CD1c-positive myeloid dendritic cell (primary cell): ENCODE measurements around the gene TBC1D20.

ENCODE experiments used
- DNase-seq: peaks from one replicate; pipeline ENCODE4 v3.0.0-alpha.2; 2016; ENCODE audit errors: extremely low spot score

TBC1D20 gene

DNA sequence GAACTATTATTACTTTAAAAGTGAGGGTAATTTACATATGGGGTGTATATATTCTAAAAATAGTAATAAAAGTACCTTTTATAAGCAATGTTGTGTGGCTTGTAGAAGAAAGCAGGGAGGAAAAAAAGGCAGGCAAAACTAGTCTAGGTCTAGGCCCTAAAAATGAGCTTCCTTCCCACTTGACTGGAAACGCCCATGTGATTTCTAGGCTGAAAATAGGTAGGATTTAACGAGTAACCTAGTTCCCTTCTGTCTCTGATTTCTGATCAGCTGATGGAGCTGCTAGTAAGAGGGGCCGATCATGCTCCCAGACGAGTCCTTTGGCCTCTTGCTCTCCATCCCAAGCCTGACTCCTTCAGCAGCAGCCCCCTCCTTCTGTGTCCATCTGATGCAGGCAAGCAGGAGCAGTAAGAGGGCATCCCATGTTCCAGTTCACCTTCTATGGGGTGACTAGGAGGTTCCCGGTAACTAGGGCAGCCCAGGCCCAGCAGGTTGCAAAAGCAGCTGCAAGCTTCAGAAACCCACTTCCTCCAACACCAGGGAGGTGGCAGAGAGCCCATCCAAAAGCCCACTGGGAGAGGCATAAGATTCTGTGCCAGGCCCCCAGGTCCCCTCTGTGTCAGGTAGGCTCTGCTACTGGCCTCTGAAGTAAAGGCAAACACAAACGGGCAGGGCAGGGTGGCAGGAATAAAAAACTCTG, 24.4 kb downstream of the TBC1D20 start:
- DNase-seq, result no peak

DNA sequence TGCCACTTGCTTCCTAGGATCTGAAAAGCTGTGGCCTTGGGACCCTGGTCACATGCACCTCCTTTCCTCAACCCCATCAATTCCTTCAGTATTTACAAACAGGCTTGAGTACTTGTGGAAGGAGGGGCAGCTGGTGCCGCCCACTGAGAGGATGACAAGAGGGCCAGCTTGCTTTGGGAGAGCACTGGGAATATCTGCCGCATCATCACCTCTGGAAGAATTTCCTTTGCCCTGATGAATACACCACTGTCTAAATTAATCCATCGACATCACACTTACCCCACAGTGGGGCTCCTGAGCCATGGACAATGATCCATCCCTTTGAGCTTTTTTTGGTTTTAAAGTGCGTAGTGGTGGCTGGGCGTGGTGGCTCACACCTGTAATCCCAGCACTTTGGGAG, 25.9 kb downstream of the TBC1D20 start:
- no peak for DNase-seq

DNA sequence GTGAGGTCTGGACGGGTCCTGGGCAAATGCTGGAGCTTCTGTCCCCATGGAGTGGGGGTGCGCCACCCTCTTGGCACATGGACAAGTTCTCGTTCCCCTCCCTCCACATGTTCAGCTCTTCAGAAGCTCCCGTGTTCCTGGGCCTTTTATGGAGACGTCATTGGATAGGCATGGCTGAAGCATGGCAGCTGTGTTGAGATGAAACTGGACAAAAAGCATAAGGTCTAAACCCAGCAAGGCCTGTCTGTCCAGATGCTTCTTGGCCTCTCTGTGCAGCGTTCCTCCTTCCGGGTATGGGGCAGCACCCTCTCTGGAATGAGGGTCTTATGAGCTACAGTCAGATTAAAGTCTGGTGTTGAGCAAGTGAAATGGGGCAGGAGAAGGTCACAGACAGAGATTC, 26.8 kb downstream of the TBC1D20 start:
- no peak for DNase-seq

GRCh38 chr20:434661-435419, 27.5 kb downstream of the TBC1D20 start:
- DNase-seq, result no peak

DNA sequence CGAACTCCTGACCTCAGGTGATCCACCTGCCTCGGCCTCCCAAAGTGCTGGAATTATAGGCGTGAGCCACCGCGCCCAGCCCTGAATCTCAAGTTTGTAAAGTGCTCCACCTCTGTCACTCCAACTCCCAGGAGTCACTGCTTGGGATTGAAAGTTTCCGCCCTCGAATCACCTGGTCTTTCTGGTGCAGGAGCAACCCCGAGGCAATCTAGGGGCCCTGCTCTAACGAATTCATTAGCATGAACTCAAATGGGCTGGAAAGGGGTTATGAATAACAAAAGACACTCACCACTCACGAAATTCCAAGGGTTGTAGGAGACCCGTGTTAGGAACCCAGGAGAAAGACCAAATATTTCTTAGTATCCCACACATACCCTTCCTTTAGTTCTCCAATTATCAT, 28.1 kb downstream of the TBC1D20 start:
- no peak for DNase-seq

DNA sequence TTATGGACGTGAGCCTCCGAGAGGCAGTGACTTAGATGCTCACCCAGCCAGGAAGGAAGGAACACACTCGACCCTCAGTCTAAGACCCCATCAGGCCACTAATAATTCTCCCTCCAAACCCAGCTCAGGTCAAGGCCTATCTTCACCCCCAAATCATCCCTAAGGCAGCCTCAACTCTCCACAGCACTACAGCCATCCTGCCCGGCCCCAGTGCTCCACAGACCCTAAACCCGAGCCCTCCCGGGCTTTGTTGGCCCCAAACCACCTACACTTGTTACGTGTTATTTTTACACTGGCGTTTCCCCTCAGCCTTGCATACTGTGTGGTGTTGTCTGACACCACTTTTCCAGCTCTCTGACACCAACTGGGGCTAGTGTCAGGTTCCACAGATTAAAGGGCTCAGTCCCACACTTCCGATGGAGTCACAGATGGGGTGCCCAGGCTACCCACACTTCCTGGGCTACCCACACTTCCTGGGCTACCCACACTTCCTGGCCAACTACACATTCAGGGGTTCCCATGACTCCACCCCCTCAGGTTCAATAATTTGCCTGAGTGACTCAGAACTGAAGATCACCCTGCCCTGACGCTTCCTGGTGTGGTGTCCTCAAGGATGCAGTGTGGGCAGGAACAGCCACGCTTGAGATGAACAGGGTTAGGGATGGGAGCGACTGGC, 28.9 kb downstream of the TBC1D20 start:
- DNase-seq, result peak; percentile 14

DNA sequence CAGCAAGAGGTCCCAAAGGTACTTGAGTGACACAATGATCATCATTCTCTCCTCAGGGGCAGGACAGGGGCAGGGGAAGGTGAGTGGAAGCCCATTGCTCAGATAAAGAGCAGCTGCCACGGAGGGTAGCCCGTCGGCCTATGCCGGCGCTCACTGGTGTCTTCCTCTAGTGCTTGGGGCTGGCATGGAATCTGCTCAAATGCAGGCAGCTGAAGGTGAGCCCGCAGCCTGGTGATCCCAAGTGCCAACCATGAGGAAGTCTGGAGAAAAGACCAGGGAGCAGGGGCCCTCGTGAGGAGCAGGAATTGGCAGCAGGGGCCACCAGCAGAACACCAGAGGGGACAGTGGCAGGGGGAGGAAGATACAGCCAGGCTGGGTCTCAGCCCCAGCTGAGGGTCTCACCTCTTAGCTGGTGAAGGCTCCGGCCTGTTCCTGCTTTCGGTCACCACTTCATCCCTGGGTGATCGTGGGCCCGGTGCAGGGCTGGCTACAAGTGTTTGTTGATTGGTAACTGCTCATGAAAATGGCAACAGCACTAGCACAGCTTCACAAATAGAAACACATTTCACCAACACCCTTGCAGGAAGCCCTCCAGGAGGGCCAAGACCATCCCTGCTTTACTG, 29.5 kb downstream of the TBC1D20 start:
- DNase-seq, result no peak

DNA sequence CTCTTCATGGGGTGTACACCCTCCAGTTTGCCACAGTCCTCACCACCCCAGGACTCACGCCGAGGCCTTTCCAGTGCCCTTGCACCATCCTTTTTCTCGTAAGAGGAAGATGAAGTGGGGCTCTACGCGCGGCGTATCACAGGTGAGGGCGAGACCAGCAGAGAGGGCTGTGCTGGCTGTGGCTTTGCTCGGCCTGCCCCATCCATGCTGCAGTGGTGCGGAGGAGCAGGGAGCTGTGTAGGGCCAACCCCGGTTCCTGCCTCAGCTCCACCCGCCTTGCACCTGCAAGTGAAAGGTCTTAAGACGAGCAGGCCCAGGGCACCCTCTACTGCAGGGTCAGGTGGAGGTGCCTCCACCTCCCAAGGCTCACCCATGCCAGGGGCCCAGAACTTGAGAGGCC, 30.1 kb downstream of the TBC1D20 start:
- DNase-seq, result no peak

DNA sequence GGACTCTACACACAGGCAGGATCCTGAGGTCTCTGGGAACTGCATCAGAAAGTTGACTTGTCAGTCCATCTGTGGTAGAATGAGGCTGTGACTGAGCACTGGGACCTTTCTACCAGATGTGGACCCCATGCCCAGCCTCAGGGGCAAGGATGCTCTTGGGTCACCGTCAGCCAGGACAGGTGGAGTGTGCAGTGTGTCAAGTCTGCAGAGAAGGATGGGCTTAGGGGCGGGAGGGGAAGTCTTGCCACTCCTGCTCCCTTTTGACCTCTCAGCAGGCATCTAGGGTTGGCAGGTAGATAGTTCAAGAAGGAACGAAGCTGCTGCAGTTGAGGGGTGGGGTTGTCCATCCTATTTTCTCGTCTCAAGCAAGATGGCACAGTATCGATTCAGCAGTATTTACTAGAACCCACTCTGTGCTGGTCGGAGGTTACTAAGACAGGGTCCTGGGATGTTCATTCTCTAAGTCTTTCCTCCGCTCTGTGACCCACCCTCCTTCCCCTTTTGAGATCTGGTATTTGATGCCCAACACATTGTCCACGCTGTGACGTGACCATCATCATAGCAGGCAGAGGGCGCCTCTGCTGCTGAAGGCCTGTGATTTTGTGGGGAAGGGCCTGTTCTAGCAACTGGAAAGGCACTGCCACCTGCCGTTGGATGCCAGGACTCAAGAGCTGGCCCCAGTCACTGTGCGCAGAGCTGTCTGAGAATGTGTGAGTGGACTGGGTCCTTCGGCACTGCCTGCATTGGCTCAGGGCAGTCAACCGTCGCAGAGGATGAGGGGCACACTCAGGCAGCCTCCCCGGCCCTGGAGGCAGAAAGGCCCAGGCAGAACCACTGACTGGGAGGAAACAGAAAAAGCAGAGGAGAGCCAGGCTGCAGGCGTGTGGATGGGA, 31.1 kb downstream of the TBC1D20 start:
- DNase-seq, result peak; percentile 41

DNA sequence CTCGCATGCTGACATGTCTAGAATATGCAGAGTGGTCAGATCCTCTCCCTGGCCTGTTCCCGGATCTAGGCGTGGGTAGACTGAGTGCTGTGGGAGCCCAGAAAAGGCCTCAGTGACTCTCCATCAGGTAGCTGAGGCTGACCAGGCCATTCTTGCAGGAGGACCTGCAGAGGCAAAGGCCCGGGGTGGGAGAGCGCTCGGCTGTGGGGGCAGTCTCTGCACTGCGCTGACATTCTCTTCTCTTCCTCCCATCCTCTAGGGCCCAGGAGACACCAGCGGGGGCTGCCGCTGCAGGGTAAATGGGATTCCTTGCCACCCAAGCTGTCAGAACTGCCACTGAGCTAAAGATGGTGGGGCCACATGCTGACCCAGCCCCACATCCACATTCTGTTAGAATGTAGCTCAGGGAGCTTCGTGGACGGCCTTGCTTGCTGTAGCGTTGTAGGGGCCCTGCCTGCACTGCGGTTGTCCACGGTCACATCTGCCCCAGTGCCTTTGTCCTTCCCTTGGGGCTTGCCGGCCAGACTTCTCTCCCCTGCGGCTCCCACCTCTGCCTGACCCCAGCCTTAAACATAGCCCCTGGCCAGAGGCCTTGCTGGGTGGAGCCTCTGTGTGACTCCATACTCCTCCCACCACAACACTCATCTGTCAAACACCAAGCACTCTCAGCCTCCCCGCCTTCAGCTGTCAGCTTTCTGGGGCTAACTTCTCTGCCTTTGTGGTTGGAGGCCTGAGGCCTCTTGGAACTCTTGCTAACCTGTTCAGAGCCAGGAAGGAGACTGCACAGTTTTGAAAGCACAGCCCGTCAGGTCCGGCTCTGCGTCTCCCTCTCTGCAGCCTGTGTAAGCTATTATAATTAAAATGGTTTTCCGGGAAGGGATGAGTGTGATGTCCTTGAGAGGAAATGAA, 32.0 kb downstream of the TBC1D20 start:
- no peak for DNase-seq

- DNase-seq, result no peak
Measured at GRCh38 chr20:428658-429200, 33.6 kb downstream of the TBC1D20 start.

DNA sequence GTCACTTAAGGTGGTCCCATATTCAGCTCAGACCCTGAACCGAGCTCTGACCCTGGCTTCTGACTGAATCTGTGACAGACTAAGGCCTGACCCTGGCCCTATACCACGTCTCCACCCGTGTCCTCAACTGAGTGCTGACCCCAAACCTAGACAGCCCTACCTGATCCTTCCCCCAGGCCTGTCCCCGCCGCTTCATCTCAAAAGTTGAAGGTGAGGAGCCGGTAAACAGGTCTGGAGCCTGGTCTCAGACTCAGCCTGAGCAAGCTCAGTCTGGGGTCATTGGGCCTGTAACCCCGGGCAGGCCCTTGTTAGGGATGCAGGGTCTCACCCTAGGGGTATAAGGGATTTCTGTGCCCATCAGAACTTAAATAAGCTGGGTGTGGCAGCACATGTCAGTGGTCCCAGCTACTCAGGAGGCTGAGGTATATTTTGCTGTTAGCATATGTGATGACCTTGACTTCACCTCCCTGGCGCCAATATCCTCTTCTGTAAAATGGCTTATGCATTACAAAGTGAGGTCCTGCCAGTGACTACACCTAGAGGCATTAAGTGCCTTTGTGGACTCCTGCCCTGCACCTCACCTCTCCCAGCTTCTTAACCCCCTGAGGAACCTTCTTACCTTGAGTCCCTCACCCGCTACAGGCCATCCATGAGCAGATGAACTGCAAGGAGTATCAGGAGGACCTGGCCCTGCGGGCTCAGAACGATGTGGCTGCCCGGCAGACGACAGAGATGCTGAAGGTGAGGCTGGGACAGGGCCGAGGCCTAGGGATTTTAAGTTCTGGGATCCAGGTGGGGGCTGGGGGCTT, 34.3 kb downstream of the TBC1D20 start:
- DNase-seq, result no peak

- DNase-seq, result no peak
Measured at GRCh38 chr20:427401-427800, 34.9 kb downstream of the TBC1D20 start.

DNA sequence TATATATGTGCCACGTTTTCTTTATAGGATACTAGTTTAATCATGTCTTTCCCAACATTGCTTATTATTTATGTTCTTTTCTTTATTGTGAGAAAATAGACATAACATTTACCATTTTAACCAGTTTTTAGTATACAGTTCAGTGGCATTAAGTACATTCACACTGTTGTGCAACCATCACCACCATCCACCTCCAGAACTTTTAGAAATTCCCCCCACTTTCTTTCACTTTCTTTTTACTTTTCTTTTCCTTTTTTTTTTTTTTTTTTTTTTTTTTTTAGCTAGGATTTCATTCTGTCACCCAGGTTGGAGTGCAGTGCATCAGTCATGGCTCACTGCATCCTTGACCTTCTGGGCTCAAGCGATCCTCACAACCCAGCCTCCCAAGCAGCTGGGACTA, 35.8 kb downstream of the TBC1D20 start:
- DNase-seq, result no peak

GRCh38 chr20:421685-422250, 40.6 kb downstream of the TBC1D20 start:
- DNase-seq, result no peak

- peak; percentile 7 for DNase-seq
Measured at GRCh38 chr20:420721-421574, 41.4 kb downstream of the TBC1D20 start.

GRCh38 chr20:420166-420620, 42.1 kb downstream of the TBC1D20 start:
- no peak for DNase-seq
